ENCODE data around the gene MLLT10.

DNA sequence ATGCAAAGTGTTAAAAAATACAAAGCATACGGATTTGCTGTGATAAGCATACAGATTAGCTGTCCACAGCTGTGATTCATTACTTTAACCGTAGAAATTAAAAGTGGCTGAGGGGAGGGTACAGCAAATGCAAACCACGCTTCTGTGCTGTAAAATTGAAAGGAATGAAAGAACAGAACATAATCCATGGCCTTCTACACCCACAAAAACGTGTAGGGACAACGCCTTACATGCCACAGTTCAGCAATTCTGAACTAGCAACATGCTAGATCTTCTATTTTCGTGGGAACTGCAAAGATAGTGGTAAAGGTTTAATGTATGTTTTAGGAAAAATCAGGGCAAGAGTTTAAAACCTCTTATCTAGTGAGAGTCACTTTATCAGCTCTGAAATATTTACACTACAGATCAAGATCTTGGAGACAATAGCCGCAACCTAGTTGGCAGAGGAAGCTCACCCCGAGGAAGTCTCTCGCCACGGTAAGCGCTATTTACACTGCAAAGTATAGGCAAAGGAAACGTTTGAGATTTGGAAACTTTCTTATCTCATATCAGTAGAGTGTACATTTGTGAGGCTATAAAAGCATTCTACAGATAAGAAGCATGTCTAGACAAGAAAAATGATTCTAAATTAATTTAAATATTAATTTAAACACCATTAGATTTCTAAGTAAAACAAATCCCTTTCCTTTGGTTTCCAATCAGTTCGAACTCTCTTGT is 193.6 kb downstream of the MLLT10 start:
- TF ChIP-seq, protein P1, sequence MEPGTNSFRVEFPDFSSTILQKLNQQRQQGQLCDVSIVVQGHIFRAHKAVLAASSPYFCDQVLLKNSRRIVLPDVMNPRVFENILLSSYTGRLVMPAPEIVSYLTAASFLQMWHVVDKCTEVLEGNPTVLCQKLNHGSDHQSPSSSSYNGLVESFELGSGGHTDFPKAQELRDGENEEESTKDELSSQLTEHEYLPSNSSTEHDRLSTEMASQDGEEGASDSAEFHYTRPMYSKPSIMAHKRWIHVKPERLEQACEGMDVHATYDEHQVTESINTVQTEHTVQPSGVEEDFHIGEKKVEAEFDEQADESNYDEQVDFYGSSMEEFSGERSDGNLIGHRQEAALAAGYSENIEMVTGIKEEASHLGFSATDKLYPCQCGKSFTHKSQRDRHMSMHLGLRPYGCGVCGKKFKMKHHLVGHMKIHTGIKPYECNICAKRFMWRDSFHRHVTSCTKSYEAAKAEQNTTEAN (CRISPR knock-in tag; IDR thresholded peaks at IDR 0.05): no peak
- TF ChIP-seq TCF7 (CRISPR knock-in tag; IDR thresholded peaks at IDR 0.05; ENCODE audit: low read depth): no peak
- no peak for TF ChIP-seq CREB1 (CRISPR knock-in tag; IDR thresholded peaks at IDR 0.05)
- TF ChIP-seq, protein P2, sequence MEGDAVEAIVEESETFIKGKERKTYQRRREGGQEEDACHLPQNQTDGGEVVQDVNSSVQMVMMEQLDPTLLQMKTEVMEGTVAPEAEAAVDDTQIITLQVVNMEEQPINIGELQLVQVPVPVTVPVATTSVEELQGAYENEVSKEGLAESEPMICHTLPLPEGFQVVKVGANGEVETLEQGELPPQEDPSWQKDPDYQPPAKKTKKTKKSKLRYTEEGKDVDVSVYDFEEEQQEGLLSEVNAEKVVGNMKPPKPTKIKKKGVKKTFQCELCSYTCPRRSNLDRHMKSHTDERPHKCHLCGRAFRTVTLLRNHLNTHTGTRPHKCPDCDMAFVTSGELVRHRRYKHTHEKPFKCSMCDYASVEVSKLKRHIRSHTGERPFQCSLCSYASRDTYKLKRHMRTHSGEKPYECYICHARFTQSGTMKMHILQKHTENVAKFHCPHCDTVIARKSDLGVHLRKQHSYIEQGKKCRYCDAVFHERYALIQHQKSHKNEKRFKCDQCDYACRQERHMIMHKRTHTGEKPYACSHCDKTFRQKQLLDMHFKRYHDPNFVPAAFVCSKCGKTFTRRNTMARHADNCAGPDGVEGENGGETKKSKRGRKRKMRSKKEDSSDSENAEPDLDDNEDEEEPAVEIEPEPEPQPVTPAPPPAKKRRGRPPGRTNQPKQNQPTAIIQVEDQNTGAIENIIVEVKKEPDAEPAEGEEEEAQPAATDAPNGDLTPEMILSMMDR (IDR thresholded peaks at IDR 0.05): no peak
- TF ChIP-seq ZNF121 (CRISPR knock-in tag; IDR thresholded peaks at IDR 0.05): no peak
- TF ChIP-seq NFYB (CRISPR knock-in tag; conservative IDR thresholded peaks at IDR 0.05; ENCODE audit: low read depth): no peak
- TF ChIP-seq, protein P3, sequence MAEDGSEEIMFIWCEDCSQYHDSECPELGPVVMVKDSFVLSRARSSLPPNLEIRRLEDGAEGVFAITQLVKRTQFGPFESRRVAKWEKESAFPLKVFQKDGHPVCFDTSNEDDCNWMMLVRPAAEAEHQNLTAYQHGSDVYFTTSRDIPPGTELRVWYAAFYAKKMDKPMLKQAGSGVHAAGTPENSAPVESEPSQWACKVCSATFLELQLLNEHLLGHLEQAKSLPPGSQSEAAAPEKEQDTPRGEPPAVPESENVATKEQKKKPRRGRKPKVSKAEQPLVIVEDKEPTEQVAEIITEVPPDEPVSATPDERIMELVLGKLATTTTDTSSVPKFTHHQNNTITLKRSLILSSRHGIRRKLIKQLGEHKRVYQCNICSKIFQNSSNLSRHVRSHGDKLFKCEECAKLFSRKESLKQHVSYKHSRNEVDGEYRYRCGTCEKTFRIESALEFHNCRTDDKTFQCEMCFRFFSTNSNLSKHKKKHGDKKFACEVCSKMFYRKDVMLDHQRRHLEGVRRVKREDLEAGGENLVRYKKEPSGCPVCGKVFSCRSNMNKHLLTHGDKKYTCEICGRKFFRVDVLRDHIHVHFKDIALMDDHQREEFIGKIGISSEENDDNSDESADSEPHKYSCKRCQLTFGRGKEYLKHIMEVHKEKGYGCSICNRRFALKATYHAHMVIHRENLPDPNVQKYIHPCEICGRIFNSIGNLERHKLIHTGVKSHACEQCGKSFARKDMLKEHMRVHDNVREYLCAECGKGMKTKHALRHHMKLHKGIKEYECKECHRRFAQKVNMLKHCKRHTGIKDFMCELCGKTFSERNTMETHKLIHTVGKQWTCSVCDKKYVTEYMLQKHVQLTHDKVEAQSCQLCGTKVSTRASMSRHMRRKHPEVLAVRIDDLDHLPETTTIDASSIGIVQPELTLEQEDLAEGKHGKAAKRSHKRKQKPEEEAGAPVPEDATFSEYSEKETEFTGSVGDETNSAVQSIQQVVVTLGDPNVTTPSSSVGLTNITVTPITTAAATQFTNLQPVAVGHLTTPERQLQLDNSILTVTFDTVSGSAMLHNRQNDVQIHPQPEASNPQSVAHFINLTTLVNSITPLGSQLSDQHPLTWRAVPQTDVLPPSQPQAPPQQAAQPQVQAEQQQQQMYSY (CRISPR knock-in tag; IDR thresholded peaks at IDR 0.05): no peak
- TF ChIP-seq, protein P4, sequence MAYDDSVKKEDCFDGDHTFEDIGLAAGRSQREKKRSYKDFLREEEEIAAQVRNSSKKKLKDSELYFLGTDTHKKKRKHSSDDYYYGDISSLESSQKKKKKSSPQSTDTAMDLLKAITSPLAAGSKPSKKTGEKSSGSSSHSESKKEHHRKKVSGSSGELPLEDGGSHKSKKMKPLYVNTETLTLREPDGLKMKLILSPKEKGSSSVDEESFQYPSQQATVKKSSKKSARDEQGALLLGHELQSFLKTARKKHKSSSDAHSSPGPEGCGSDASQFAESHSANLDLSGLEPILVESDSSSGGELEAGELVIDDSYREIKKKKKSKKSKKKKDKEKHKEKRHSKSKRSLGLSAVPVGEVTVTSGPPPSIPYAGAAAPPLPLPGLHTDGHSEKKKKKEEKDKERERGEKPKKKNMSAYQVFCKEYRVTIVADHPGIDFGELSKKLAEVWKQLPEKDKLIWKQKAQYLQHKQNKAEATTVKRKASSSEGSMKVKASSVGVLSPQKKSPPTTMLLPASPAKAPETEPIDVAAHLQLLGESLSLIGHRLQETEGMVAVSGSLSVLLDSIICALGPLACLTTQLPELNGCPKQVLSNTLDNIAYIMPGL (CRISPR knock-in tag; IDR thresholded peaks at IDR 0.05): no peak

All from WTC11 (cell line).